Gastroesophageal sphincter (tissue), 3 donors: ENCODE results near the gene IDH3G.

Source experiments
- CTCF ChIP-seq, 4 experiments: fragments of 200-600 bp in 2 of 4; fragments of 450-650 bp in 2 of 4; sonication (generic) in 1 of 4; IDR thresholded peaks; one replicate each; pipeline ENCODE4 v1.5.1; 2017 to 2019; ENCODE audit warnings: antibody characterized with exemption in 4 of 4, mild to moderate bottlenecking in 2 of 4, moderate library complexity in 2 of 4
- EP300 ChIP-seq: sonication (generic); formaldehyde crosslinking; IDR thresholded peaks from one replicate; pipeline ENCODE4 v1.6.1; 2017; ENCODE audit warnings: antibody characterized with exemption, mild to moderate bottlenecking
- POLR2A ChIP-seq, 2 donors: fragments of 450-650 bp; IDR thresholded peaks; one replicate each; pipeline ENCODE4 v1.6.1; 2017; ENCODE audit warnings: antibody characterized with exemption in 2 of 2, mild to moderate bottlenecking in 2 of 2, moderate library complexity in 1 of 2

DNA sequence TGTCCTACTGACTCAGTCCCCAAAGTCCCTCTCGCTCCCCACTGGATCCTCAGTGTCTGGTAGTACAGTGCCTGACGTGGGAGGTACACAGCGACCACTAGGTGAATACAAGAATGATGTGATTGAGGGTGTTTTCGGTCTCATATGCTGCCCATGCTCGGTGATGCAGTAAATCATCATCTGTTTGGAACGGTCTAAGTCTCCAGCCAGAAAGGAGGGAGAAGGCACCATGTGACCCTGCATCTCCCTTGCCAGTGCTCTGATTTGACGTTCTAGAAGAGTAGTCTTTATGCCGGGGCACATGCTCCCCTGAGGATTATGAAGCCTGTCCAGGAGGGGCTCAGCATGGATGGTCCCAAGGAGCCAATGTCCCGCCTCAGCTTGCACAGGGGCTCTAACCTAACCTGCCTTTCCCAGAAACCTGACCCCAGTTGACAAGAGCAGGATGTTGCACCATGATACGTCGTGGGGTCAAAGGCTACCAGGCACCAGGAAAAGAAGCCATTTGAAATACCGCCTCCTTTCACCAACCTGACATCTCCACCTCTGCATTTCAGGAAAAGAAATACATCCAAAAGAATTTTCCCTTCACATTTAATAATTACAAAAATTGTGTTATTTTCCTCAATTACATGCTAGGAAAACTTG, 43.9 kb downstream of the IDH3G start:
- no peak for TF ChIP-seq CTCF (IDR thresholded peaks at IDR 0.05)
- TF ChIP-seq EP300, result no peak
- TF ChIP-seq POLR2A (IDR thresholded peaks at IDR 0.05), result no peak
